Liver (tissue), 9 donors: ENCODE data around the gene ZNF280D. TPM values are rescaled to one million over a fixed set of nuclear protein-coding genes. Genes with fewer than 3 reads are reported as not detected.

Experiments
- DNase-seq: peaks from one replicate; pipeline ENCODE4 v3.0.0-alpha.2; 2017; ENCODE audit warnings: low spot score
- H3K27ac ChIP-seq, 2 donors: one replicate each; pipeline ENCODE4 v1.7.0; 2013; ENCODE audit warnings: inconsistent platforms in 2 of 2, low read length in 2 of 2, control low read depth in 1 of 2, low read depth in 1 of 2, mild to moderate bottlenecking in 1 of 2
- H3K27me3 ChIP-seq, 4 donors: one replicate each; pipeline versions ENCODE4 v1.6.1 to v1.7.0; 2013; ENCODE audit warnings: low read length in 3 of 4, inconsistent platforms in 1 of 4, mild to moderate bottlenecking in 1 of 4, moderate library complexity in 1 of 4; ENCODE audit not compliant: control insufficient read depth in 4 of 4, insufficient read depth in 4 of 4
- H3K36me3 ChIP-seq, 4 donors: one replicate each; pipeline versions ENCODE4 v1.6.1 to v1.7.0; 2013; ENCODE audit warnings: low read length in 3 of 4, mild to moderate bottlenecking in 3 of 4, low read depth in 1 of 4, moderate library complexity in 1 of 4; ENCODE audit not compliant: control insufficient read depth in 4 of 4, insufficient read depth in 3 of 4
- H3K4me1 ChIP-seq, 4 donors: one replicate each; pipeline versions ENCODE4 v1.6.1 to v1.7.0; 2013; ENCODE audit warnings: low read length in 3 of 4, mild to moderate bottlenecking in 3 of 4, moderate library complexity in 1 of 4; ENCODE audit not compliant: control insufficient read depth in 4 of 4, insufficient read depth in 4 of 4
- H3K4me3 ChIP-seq, 3 donors: one replicate each; pipeline versions ENCODE4 v1.6.1 to v1.7.0; 2013; ENCODE audit warnings: low read length in 3 of 3, control low read depth in 1 of 3, low read depth in 1 of 3, mild to moderate bottlenecking in 1 of 3
- H3K9ac ChIP-seq, 2 donors: one replicate each; pipeline ENCODE4 v1.7.0; 2013; ENCODE audit warnings: low read length in 2 of 2, mild to moderate bottlenecking in 2 of 2, moderate library complexity in 2 of 2, control low read depth in 1 of 2, low read depth in 1 of 2
- H3K9me3 ChIP-seq, 4 donors: one replicate each; pipeline versions ENCODE4 v1.6.1 to v1.7.0; 2013; ENCODE audit warnings: low read length in 3 of 4; ENCODE audit not compliant: control insufficient read depth in 4 of 4
- ATF3 ChIP-seq: IDR thresholded peaks from 2 replicates; pipeline ENCODE4 v1.6.1; 2016; ENCODE audit warnings: antibody characterized with exemption
- EGR1 ChIP-seq, 2 donors: IDR thresholded peaks; 2 replicates each; pipeline ENCODE4 v1.6.1; 2016 to 2018; ENCODE audit warnings: antibody characterized with exemption in 2 of 2, low read depth in 2 of 2
- FOXA1 ChIP-seq: IDR thresholded peaks from 2 replicates; pipeline ENCODE4 v1.6.1; 2016; ENCODE audit warnings: antibody characterized with exemption
- FOXA2 ChIP-seq: IDR thresholded peaks from 2 replicates; pipeline ENCODE4 v1.6.1; 2016; ENCODE audit warnings: antibody characterized with exemption
- GABPA ChIP-seq, 2 donors: IDR thresholded peaks in 1 of 2; conservative IDR thresholded peaks in 1 of 2; 2 replicates each; pipeline ENCODE4 v1.6.1; 2016; ENCODE audit warnings: antibody characterized with exemption in 2 of 2, mild to moderate bottlenecking in 1 of 2, moderate library complexity in 1 of 2
- HNF4A ChIP-seq, 2 donors: conservative IDR thresholded peaks; 2 replicates each; pipeline ENCODE4 v1.6.1; 2016; ENCODE audit warnings: antibody characterized with exemption in 2 of 2, mild to moderate bottlenecking in 2 of 2
- RAD21 ChIP-seq, 2 donors: IDR thresholded peaks; 2 replicates each; pipeline ENCODE4 v1.6.1; 2016; ENCODE audit warnings: antibody characterized with exemption in 2 of 2, mild to moderate bottlenecking in 2 of 2
- SP1 ChIP-seq: IDR thresholded peaks from 2 replicates; pipeline ENCODE4 v1.6.1; 2018; ENCODE audit warnings: antibody characterized with exemption, mild to moderate bottlenecking
- TAF1 ChIP-seq: conservative IDR thresholded peaks from 2 replicates; pipeline ENCODE4 v1.6.1; 2016; ENCODE audit warnings: antibody characterized with exemption, mild to moderate bottlenecking
- YY1 ChIP-seq: IDR thresholded peaks from 2 replicates; pipeline ENCODE4 v1.6.1; 2016; ENCODE audit warnings: antibody characterized with exemption, mild to moderate bottlenecking
- ZBTB33 ChIP-seq: IDR thresholded peaks from 2 replicates; pipeline ENCODE4 v1.6.1; 2016; ENCODE audit warnings: antibody characterized with exemption
- polyA plus RNA-seq, 2 donors: library from polyadenylated mRNA; stranded (reverse) in 1 of 2; unstranded in 1 of 2; fragments of 200-250 nt in 1 of 2; fragments of >200 nt in 1 of 2; fragmentation: Nextera tagmentation in 1 of 2; extraction: Ambion mirVana in 1 of 2; gene quantifications; one replicate each; pipeline versions ENCODE4 v1.2.1 to v1.2.3, GENCODE V29; 2013 to 2015
- total RNA-seq, 2 donors: library from RNA; depleted of rRNA; stranded (reverse); fragments of >200 nt; gene quantifications; one replicate each; pipeline ENCODE4 v1.2.3, GENCODE V29; 2014
- TF ChIP-seq, protein P1 (sequence below): fragments of 150-350 bp; IDR thresholded peaks from 2 replicates; pipeline ENCODE4 v1.5.1; 2017; ENCODE audit warnings: improper control_type of control experiment, low read depth, low read length; ENCODE audit not compliant: missing input control
- TF ChIP-seq, protein P2 (sequence below): IDR thresholded peaks from 2 replicates; pipeline ENCODE4 v1.6.1; 2016; ENCODE audit warnings: antibody characterized with exemption, mild to moderate bottlenecking
- donor health status: healthy.
- donor health status: healthy.
- donor health status: healthy.
- donor health status: healthy.
- donor health status: healthy.

Gene ZNF280D
- total and polyA plus RNA-seq, 4 donors, result 5.2 to 32.6 (median 18.9) TPM

- TF ChIP-seq, protein P1, sequence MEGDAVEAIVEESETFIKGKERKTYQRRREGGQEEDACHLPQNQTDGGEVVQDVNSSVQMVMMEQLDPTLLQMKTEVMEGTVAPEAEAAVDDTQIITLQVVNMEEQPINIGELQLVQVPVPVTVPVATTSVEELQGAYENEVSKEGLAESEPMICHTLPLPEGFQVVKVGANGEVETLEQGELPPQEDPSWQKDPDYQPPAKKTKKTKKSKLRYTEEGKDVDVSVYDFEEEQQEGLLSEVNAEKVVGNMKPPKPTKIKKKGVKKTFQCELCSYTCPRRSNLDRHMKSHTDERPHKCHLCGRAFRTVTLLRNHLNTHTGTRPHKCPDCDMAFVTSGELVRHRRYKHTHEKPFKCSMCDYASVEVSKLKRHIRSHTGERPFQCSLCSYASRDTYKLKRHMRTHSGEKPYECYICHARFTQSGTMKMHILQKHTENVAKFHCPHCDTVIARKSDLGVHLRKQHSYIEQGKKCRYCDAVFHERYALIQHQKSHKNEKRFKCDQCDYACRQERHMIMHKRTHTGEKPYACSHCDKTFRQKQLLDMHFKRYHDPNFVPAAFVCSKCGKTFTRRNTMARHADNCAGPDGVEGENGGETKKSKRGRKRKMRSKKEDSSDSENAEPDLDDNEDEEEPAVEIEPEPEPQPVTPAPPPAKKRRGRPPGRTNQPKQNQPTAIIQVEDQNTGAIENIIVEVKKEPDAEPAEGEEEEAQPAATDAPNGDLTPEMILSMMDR, result no peak
- TF ChIP-seq ATF3, result no peak
- no peak for TF ChIP-seq RAD21 (IDR thresholded peaks at IDR 0.05)
- TF ChIP-seq SP1, result no peak
- TF ChIP-seq FOXA1, result no peak
- no peak for TF ChIP-seq GABPA (IDR thresholded peaks at IDR 0.05 in 1 of 2, conservative IDR thresholded peaks at IDR 0.05 in 1 of 2)
- TF ChIP-seq TAF1, result no peak
- no peak for TF ChIP-seq YY1
Observed at GRCh38 chr15:56767315-56767714, 34.0 kb upstream of the ZNF280D start (continued).

- no peak for DNase-seq
- TF ChIP-seq ATF3 (no peak), EGR1 (IDR thresholded peaks at IDR 0.05; ENCODE audit: low read depth in 2 of 2) (no peak), FOXA1 (no peak), HNF4A (conservative IDR thresholded peaks at IDR 0.05) (no peak), FOXA2 (no peak), ZBTB33 (no peak), RAD21 (IDR thresholded peaks at IDR 0.05) (no peak)
- TF ChIP-seq, protein P1, result no peak
- TF ChIP-seq, protein P2, sequence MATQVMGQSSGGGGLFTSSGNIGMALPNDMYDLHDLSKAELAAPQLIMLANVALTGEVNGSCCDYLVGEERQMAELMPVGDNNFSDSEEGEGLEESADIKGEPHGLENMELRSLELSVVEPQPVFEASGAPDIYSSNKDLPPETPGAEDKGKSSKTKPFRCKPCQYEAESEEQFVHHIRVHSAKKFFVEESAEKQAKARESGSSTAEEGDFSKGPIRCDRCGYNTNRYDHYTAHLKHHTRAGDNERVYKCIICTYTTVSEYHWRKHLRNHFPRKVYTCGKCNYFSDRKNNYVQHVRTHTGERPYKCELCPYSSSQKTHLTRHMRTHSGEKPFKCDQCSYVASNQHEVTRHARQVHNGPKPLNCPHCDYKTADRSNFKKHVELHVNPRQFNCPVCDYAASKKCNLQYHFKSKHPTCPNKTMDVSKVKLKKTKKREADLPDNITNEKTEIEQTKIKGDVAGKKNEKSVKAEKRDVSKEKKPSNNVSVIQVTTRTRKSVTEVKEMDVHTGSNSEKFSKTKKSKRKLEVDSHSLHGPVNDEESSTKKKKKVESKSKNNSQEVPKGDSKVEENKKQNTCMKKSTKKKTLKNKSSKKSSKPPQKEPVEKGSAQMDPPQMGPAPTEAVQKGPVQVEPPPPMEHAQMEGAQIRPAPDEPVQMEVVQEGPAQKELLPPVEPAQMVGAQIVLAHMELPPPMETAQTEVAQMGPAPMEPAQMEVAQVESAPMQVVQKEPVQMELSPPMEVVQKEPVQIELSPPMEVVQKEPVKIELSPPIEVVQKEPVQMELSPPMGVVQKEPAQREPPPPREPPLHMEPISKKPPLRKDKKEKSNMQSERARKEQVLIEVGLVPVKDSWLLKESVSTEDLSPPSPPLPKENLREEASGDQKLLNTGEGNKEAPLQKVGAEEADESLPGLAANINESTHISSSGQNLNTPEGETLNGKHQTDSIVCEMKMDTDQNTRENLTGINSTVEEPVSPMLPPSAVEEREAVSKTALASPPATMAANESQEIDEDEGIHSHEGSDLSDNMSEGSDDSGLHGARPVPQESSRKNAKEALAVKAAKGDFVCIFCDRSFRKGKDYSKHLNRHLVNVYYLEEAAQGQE, result no peak
- H3K4me1 ChIP-seq, result no peaks in the 10 kb centered on the region
- H3K9ac ChIP-seq, result no peak overlapping the region
- H3K27ac ChIP-seq, result no peak overlapping the region
- H3K27me3 ChIP-seq, result no peaks in the 10 kb centered on the region
- H3K4me3 ChIP-seq, result no peak overlapping the region
- H3K36me3 ChIP-seq, result no peaks in the 10 kb centered on the region
- no peaks in the 10 kb centered on the region for H3K9me3 ChIP-seq
Observed at GRCh38 chr15:56765251-56765650, 31.9 kb upstream of the ZNF280D start.
